Right hindlimb (tissue), 1 donor: Measurements from ENCODE around the gene GRID2.

Source experiments
- DNase-seq: peaks from one replicate; pipeline ENCODE4 v3.0.0-alpha.2; 2018

The GRID2 gene

DNA sequence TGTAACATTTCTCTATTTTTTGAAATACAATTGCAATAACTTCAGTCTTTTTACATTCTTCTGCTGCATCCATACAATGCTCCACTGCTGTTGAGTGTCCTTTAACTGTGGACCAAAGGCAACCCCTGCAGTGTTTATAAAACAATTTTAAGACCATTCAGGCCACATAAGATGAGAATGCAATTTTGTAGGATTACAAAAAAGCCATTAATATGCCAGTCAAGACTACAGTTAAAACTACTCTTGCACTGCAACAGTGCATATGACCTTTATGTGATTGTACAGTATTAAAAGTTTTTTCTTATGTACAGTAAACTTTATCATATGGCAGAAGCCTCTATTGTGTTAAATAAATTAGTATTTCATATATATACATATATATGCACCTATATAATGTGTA, 1469.1 kb downstream of the GRID2 start:
- no peak for DNase-seq

- no peak for DNase-seq
Measured at GRCh38 chr4:93775551-93775950, 1471.8 kb downstream of the GRID2 start.

DNA sequence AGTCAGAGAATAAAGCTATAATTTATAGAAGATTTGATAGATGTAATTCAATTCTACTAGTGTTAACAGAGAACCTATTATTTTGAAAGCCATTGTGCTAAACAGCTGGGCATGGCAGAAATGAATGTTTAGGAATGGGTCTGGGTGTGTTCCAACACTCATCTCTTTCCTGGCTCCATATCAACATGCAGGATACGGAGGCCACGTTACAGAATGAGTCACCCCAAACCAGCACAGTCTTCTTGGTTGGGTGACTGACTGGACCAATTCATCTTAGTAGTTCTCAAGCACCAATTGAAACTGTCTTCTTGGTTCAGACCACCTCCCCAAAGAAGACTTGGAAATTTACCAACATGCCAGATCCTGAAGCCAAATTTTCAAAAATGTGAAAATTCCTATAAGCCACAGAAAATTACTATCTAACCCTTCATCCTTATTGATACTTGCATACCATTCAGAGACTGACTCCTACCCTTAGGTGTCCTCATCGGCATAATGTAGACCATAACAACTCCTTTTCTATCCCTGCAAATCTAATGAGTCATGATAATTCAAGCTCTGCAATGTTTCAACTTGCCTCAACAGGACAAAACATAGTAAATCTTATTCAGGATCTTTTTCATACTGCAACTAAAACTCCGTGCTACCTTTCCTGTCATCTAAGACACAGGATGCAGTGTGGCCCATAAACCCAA, 1472.8 kb downstream of the GRID2 start:
- no peak for DNase-seq

GRCh38 chr4:93777081-93777460, 1473.3 kb downstream of the GRID2 start:
- no peak for DNase-seq

DNA sequence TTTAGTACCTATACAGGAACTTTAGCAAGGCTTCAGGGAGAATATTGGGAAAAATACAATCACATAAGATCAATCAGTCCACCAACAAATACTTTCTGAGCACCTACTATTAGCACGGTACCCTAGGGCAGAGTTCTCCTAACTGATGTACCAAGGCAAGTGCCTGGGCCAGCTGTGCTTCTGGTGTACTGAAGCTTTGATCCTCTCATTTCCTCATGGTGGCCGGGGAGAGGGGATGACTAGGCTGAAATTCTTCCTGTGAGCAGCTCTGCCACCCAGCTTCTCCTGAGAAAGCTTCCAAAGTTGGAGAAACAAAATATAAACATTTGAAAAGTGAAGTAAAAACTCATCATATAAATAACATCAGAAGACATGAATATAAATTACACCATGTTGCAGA, 1475.5 kb downstream of the GRID2 start:
- DNase-seq, result no peak

- no peak for DNase-seq
Measured at GRCh38 chr4:93780080-93780479, 1476.3 kb downstream of the GRID2 start.

DNA sequence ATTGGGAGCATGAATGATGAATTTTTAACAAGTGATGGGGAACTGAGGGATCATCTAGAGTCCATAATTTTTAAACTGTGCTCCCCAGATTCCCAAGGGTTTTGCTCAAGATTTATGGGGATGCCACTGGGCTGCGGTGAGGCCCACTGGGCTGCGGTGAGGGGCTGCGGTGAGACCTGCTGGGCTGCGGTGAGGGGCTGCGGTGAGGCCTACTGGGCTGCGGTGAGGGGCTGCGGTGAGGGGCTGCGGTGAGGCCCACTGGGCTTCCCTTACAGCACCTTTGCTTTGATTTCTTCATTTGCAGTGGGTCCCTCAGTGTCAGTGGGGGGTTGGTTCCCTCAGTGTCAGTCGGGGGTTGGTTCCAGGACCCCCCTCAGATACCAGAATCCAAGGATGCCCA, 1477.4 kb downstream of the GRID2 start:
- DNase-seq, result no peak

DNA sequence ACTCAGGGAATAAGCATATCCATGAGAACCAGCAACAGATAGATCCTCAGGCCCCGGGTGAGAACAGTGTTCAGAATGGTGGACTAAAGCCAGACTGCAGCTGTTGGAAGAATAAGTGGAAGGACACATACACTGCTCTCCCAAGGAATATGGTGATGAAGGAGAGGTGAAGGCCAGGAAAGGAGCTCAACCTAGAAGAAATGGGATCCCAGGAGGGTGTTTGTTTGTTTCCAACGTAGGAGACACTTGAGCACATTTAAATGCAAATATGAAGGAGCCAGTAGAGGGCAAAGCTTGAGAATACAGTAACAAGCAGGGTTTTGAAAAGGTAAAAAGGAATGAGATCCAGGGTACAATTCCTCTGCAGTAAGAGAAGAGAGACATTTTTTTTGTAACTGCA, 1482.4 kb downstream of the GRID2 start:
- no peak for DNase-seq

- no peak for DNase-seq
Measured at GRCh38 chr4:93788712-93789111, 1484.9 kb downstream of the GRID2 start.

DNA sequence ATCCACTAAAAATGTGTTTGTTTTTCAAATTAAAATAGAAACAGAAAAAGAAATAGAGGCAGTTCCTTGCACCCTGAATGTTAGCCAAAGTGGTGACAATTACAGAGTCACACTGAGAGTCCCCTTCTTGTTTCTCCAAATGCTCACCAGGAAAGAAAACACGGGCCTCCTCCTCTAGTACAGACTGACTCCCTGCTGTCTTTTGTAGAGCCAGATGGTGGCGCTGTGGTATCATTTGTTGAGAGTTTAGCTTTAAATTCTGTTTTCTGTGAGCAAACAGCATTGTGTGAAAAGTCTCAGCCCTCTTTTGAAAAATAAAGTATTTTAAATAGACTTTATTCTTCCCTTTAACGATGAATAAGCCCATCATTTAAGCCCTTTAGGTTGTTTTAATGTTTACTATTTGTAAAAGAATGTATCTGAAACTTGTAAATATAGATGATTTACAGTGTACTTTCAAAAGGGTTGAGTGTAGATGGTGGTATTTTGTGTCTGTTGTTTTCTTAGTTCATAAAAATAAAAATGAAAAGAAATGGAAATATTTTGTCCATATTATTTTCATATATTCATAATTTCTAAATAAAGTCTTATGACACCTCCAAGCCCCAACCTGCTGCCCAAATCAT, 1487.9 kb downstream of the GRID2 start:
- DNase-seq, result peak; percentile 51

- DNase-seq, result no peak
Measured at GRCh38 chr4:93802045-93802444, 1498.3 kb downstream of the GRID2 start.

DNA sequence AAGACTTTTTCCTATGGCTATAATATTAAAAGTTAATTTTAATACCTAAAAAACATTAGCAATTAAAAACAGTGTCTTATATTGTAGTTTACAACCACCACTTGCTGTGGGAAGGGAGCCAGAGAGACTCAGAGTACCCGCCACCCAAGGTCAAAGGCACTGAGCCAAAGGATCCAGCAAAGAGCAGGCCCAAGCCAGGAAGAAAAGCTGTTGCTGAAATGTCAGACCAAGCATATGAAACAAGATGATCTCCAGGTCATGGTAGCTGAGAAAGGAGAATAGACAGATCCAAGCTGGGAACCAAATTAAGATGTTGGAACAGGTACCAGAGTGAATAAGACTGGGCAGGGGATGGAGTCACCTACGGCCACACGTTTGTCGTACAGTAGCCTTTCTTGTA, 1506.0 kb downstream of the GRID2 start:
- DNase-seq, result no peak

GRCh38 chr4:93810340-93810992, 1506.7 kb downstream of the GRID2 start:
- no peak for DNase-seq

DNA sequence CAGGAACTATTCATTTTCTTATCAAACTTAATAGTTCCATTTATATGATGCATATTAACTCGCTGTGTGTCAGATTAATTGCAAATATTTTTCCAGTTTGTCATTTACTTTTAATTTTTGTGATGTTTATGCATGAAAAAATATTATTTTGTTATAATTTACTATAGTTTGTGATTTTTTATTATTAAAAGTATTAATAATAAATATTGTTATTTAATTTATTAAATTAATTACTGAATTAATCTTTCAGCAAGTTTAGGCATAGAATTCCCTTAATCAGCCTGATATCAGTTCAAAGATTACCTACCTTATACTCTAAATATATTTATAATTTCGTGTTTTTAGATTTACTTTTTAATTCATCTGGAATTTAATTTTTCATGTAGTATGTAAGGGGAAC, 1509.3 kb downstream of the GRID2 start:
- DNase-seq, result no peak

- no peak for DNase-seq
Measured at GRCh38 chr4:93814141-93814540, 1510.4 kb downstream of the GRID2 start.

DNA sequence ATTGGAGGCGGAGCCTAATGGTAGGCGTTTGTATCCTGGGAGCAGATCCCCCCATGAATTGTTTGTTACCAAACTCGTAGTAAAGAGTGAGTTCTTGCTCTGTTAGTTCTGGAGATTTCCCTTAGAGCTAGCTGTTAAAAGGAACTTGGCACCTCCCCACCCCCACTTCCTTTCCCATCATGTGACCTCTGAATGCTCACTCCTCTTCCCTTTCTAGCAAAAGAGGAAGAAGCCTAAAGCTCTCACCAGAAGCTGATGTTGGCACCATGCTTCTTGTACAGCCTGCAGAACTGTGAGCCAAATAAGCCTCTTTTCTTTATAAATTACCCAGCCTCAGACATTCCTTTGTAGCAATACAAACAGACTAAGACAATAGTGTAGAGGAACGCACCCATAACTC, 1511.0 kb downstream of the GRID2 start:
- no peak for DNase-seq
